ENCODE data around the gene GPR82.

GPR82 gene

DNA sequence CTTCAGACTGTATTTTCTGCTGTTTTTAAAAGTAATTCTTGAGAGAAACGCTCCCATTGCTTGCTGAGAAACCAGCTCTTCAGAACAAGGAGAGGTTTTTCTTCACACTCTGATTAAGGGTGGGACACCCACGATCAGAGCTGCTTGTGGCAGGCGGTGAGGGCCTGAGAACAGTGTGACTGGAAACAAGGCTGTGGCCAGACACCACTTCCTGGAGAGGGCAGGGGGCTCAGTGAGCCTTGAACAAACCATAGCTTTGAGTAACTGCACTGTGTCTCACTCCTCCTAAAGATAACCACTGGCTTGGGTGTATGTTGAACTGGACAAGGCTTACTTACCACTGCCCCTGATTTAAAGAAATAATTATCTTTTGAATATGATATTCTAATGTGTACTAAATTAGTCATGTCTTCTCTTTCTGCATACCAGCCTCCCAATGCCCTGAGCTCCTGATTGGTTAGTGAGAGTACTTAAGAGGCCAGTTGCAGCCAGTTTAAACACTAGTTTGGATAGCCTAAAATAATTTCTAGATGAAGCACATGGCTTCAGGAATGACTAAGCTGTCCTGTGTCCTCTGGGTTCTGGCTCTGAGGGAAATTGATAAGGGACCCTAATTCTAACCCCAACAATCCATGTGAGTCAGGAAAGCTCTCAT lies 3.7 kb upstream of the GPR82 start:
- DNase-seq = no peak

DNA sequence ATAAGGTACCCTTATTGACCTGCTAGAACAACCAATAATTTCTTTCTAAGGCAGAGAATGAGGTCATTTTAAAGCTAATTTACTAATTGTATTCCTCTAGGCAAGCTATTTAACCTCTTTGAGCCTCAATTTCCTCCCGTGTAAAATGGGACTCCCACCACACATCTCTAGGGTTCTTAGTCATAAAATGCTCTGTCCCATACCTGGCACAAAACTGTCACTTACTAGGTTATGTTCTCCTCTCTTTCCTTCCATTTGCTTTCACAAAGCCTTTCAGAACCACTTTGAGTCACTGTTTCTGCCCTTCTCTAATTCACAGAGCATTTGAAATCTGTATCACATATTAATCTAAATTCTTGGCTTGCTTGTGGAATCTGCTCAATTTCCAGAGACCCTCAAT lies 2.4 kb upstream of the GPR82 start:
- DNase-seq = no peak

DNA sequence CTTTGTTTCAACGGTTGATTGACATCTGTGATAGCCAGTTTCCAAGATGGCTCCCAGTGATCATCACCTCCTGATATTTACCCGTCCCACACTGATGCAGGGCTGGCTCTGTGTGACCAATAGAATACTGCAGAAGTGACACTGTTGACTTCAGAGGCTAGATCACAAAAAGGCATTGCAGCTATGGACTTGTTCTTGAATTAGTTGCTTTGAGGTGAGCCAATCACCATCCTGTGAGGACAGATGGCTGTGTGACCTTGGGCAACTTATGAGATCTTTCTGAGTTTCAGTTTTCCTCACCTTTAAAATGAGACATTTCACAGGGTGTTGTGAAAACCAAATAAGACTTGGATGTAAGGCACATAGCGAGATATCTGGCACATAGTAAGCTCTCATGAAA lies 1.8 kb upstream of the GPR82 start:
- no peak for DNase-seq

DNA sequence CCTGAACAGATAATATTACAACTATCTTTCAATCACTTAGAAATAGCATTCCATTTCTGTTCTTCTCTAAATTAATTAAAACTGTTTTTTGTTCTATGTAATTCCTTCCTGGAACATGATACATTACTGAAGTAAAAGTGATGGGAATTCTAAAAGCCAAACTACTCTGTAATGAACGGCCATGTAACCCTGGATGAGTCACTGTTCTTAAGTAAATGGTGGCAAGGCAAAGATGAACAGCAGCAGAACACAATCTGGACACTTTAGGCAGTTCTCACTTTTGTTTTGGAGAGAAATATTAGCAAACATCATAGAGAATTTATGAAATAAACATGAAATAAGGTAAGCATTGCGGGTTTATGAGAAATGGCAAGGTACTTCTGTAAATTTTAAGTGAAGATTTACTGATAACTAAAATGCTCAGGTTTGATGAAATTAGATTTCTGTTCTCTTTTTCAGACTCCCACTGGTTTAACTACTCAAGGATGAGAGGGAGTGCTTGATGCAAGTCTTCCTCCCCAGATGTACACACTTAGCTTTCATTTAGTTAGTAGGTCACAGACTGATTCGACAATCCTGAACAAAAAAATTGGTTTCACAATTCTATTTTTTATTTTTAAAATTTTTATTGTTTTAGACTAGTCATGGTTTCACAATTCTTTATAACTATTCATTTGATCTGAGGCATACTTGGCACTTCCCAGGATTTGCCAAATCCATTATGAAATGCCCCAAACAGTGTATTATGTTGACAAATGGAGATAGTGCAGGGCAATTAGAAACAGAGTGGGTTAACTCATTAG lies 964 bp upstream of the GPR82 start:
- no peak for DNase-seq

DNA sequence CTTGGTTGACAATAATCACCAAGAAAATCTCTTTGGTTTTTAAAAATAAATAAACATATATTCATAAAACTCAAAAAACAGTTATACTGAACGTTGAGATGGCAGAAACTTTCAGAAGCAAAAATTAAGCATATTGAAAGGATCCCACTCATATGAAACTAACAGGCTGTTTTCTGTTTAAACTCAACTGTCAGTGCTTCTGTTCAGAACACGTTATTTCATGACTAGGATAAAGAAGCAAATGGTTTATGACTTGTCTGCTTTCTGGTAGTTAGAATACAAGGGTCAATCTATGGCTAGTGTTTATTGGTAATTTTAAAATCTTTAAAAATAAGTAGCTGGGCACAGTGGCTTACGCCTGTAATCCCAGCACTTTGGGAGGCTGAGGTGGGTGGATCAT lies 4.1 kb downstream of the GPR82 start:
- no peak for DNase-seq

DNA sequence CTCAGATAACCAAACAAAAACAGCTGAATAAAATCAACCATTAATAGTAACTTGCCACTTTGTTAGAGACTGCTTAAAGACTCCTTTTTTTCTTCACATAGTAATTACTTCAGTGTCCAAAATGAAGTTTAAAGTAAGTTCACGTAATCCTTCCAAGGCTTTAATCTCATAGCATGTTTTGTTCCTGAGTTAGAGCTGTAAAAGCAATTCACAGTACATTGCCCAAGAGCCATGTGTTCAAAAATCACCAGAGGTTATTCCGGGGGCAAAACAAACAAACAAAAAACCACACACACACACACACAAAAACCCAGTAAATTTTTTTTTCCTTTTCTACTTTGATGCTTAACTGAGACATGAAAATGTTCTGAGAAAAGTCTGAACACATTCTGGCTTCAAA lies 6.1 kb downstream of the GPR82 start:
- DNase-seq = no peak

DNA sequence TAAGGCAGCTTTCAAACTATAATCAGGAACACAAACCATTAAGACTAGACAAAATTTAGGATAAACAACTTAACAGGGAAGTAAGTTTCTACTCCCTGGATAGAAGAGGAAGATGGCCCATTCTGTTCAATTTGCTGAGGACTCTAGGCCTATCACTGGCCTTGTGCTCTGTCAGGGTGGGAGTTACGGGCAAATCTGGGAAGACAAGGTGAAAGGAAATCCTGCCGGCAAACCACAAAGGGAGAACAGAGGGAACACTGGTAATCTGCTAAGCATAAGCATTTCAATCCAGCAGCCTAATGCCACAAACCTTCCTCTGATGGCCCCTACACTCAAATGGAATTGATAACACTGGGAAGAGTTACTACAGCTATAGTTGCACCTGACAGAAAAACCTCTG lies 8.3 kb downstream of the GPR82 start:
- DNase-seq = no peak

DNA sequence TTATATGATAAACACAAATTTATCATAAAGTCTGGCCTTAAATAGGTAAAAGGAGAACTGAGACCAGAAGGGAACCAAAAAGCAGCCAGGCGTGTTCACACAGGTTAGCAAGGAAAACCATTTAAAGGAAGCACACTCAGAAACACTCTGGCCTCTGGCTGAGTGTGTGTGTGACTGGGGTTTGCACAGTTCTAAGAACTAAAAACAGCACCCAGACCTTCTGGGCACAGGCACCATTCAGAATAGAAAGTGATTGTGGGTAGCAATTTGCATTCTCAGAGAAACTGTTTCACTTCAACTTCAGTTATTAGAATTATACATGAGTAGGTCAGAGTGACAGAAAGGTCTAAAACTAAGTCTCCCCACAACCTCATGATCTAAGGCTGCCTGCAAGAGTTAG lies 10.0 kb downstream of the GPR82 start:
- no peak for DNase-seq

DNA sequence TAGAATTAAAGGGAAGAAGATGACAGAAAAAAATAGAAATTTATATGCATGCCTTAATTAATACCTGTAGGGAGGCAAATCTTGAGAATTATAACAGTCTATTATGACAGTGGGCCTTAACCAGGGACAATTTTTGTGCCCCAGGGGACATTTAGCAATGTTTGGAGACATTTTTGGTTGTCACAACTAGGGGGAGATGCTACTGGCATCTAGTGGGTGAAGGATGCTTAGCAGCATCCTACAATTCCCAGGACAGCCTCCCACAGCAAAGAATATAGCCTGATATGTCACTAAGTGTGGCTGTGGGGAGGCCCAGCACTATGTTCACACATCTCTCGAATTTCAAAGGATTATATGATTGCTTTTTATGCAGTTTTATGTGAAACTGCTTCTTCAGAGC lies 10.5 kb downstream of the GPR82 start:
- DNase-seq = no peak

DNA sequence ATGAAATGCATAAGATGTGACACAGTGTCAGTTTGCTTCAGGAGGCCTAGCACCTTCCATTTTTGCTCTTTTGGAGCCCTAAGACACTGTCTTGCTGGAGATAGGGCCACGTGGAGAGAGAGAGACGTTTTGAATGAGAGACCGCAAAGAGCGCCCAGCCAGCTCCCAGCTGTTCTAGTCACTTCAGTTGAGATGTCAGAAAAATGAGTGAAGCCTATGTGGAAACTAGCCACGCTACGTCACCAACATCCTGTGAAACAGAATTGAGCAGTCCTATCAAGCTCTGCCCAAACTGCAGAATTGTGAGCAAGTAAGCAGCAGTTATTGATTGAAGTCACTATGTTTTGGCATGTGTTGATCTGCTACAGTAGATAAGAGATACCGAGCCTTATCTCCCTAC lies 13.1 kb downstream of the GPR82 start:
- DNase-seq = no peak

DNA sequence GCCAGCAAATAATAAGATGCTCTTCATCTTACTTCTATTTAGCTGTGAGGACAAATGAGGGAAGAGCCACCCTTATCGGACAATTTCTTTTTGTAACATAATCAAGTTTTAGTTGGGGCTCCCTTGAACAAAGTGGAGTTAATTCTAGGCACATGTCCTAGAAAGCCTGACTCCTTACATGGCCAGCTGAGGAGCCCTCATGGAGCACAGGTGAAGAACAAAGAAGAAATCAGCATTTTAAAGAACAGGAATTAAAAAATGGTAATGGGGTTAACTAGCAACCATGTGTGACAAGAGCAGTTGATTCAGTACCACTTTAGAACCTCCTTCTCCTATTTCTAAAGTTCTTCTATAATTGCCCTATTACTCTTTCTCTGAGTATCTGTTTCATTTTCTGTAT lies 15.9 kb downstream of the GPR82 start:
- DNase-seq = no peak

DNA sequence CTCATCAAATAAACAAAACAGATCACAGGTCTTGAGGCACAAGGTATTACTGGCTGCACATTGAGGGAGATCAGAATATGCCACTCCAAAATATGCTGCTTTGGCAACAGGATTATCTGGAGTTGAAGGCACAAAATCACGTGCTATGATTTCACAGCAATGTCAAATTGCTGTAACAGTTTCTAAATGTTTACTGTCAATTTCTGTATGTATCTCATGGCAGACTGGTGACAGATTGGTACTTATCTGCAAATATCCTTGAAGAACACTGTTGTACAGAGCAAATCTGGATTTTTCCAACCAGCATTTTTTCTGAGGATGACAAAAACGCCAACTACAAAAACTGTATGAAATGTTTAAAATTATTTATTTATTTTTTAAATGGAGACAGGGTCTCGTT lies 26.7 kb downstream of the GPR82 start:
- DNase-seq = no peak

DNA sequence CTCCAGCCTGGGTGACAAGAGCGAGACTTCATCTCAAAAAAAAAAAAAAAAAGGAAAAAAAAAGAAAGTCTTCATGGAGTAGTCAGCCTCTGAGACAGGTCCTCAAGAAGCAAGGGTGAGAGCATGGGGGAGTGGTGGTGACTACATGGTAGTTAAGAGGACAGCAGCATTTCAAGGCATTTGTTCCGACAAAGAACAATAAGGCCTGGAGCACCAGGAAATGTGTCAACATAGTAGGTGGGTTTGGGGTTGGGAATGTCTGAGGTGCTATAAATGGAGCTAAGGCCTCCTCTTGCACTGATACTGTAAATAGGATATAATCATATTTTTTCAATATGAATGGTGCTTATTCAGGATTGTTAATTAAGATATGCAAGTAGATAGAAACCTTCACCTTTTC lies 34.4 kb downstream of the GPR82 start:
- no peak for DNase-seq

DNA sequence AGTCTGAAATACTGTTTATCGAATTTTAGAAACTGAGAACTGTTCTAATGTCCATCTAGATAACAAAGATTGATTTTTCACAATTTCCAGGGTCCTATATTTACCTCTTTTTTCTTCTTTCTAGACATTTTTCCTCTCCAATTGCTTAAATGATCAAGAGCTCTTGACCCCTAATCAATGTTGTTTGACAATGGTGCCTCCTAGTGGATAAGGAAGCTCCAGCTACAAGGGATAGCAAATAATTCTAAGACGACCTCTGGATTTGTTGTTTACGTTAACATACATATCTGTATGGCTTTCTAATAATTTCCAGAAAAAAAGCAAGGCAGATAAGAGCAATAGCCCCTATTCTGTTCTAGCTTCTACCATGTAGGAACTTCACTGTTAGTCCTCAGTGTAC lies 35.8 kb downstream of the GPR82 start:
- no peak for DNase-seq

DNA sequence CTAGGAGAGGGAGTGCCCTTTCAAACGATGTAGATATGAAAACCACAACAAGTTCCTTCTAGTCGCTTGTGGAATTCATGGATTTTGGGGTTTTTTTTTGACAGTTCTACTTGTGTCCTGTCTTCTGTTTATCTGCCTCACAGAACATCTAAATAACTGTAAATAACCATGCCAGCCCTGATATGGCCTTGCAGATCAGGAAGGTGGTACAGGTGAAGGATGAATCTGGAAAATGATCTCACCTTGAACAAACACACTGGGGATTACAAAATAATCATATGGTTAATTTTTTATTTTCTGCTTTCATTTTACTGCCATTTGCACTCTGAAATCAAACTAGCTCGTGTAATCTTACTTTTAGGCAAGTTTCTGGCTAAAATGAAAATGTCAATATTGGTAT lies 37.2 kb downstream of the GPR82 start:
- no peak for DNase-seq

DNA sequence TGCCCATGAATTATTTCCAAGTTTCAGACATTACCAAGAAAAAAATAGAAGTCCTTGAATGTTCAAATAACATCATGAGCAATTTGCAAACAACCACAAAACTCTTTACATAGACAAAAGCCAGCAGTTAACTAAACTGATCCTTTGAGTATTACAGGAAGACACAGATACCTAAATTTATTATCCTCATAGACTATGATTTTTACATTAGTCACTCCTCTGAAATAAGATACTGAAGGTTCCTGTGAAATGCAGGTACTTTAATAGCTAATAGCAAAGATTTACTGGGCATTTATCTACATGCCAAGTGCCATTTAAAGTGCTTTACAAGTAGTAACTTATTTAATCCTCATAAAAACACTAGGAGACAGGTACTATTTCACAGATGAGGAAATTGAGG lies 37.7 kb downstream of the GPR82 start:
- DNase-seq = no peak

DNA sequence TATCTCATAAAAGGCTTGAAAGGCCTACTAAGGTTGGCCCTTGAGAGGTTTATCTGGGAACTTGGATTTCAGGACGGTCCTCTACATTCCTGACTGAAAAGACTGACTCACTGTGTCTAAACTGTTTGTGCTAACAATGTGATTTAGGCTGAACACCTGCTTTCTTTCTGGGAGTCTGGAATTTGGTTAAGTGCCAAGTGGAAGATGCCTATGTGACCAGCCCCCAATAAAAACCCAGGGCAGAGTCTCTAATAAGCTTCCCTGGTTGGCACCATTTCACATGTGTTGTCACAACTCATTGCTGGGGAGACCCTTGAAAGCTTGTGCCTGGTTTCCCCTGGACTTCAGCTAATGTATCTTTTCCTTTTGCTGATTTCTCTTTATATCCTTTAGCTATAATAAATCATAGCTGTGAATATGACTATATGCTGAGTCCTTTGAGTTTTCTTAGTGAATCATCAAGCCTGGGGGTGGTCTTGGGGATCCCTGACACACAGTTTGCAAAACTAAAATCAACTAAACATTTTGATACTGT lies 55.1 kb downstream of the GPR82 start:
- DNase-seq = no peak
